Measurements from ENCODE around the gene TRPM1.

TRPM1 gene

GRCh38 chr15:31106495-31107300 is 5.2 kb upstream of the TRPM1 start:
- H3K36me3 Mint-ChIP-seq (ENCODE audit: insufficient read depth), result no peaks in the 10 kb centered on the region
- no peak for DNase-seq (ENCODE audit: low spot score in 2 of 2)
- ATAC-seq (replicated peaks; ENCODE audit: extremely low read depth, poor library complexity, severe bottlenecking), result no peak
- H3K4me1 Mint-ChIP-seq, result no peaks in the 10 kb centered on the region
- no peak overlapping the region for H3K4me3 Mint-ChIP-seq
- peaks cover 9% of the 10 kb centered on the region for H3K27me3 Mint-ChIP-seq
- H3K9me3 Mint-ChIP-seq, result no peaks in the 10 kb centered on the region
- H3K27ac Mint-ChIP-seq (ENCODE audit: low read depth), result no peak overlapping the region

- Mint-ChIP-seq H3K36me3 (ENCODE audit: insufficient read depth) (no peaks in the 10 kb centered on the region), H3K27me3 (peaks cover 7% of the 10 kb centered on the region), H3K4me1 (no peaks in the 10 kb centered on the region), H3K9me3 (no peaks in the 10 kb centered on the region), H3K27ac (ENCODE audit: low read depth) (no peak overlapping the region), H3K4me3 (no peak overlapping the region)
- no peak for ATAC-seq (replicated peaks; ENCODE audit: extremely low read depth, poor library complexity, severe bottlenecking)
- DNase-seq (ENCODE audit: low spot score in 2 of 2), result no peak
Measured at GRCh38 chr15:31104003-31104402, 2.5 kb upstream of the TRPM1 start.

- H3K4me1 Mint-ChIP-seq, result no peaks in the 10 kb centered on the region
- ATAC-seq (replicated peaks; ENCODE audit: extremely low read depth, poor library complexity, severe bottlenecking) (no peak), DNase-seq (ENCODE audit: low spot score in 2 of 2) (no peak)
- H3K4me3 Mint-ChIP-seq, result no peak overlapping the region
- H3K27me3 Mint-ChIP-seq, result peaks cover 10% of the 10 kb centered on the region
- H3K27ac Mint-ChIP-seq (ENCODE audit: low read depth), result no peak overlapping the region
- H3K36me3 Mint-ChIP-seq (ENCODE audit: insufficient read depth), result no peaks in the 10 kb centered on the region
- no peaks in the 10 kb centered on the region for H3K9me3 Mint-ChIP-seq
Measured at GRCh38 chr15:31102374-31103342, 1.1 kb upstream of the TRPM1 start.

- no peaks in the 10 kb centered on the region for H3K36me3 Mint-ChIP-seq (ENCODE audit: insufficient read depth)
- DNase-seq (ENCODE audit: low spot score in 2 of 2) (no peak), ATAC-seq (replicated peaks; ENCODE audit: extremely low read depth, poor library complexity, severe bottlenecking) (no peak)
- H3K9me3 Mint-ChIP-seq, result no peaks in the 10 kb centered on the region
- H3K4me3 Mint-ChIP-seq, result no peak overlapping the region
- no peaks in the 10 kb centered on the region for H3K4me1 Mint-ChIP-seq
- H3K27ac Mint-ChIP-seq (ENCODE audit: low read depth), result no peak overlapping the region
- H3K27me3 Mint-ChIP-seq, result peaks cover 10% of the 10 kb centered on the region
Measured at GRCh38 chr15:31102039-31102321, 455 bp upstream of the TRPM1 start.

- Mint-ChIP-seq H3K36me3 (ENCODE audit: insufficient read depth) (no peaks in the 10 kb centered on the region), H3K4me1 (no peaks in the 10 kb centered on the region), H3K4me3 (no peak overlapping the region), H3K27me3 (peaks cover 10% of the 10 kb centered on the region), H3K9me3 (no peaks in the 10 kb centered on the region), H3K27ac (ENCODE audit: low read depth) (no peak overlapping the region)
- ATAC-seq (replicated peaks; ENCODE audit: extremely low read depth, poor library complexity, severe bottlenecking), result no peak
- no peak for DNase-seq (ENCODE audit: low spot score in 2 of 2)
Measured at GRCh38 chr15:31100738-31101137, 787 bp downstream of the TRPM1 start.

- DNase-seq (ENCODE audit: low spot score in 2 of 2) (no peak), ATAC-seq (replicated peaks; ENCODE audit: extremely low read depth, poor library complexity, severe bottlenecking) (no peak)
- Mint-ChIP-seq H3K36me3 (ENCODE audit: insufficient read depth) (no peaks in the 10 kb centered on the region), H3K9me3 (no peaks in the 10 kb centered on the region), H3K4me3 (no peak overlapping the region), H3K27me3 (peaks cover 16% of the 10 kb centered on the region), H3K4me1 (no peaks in the 10 kb centered on the region), H3K27ac (ENCODE audit: low read depth) (no peak overlapping the region)
Measured at GRCh38 chr15:31098953-31099740, 2.4 kb downstream of the TRPM1 start.

- Mint-ChIP-seq H3K4me1 (no peaks in the 10 kb centered on the region), H3K9me3 (no peaks in the 10 kb centered on the region), H3K27me3 (peaks cover 16% of the 10 kb centered on the region), H3K27ac (ENCODE audit: low read depth) (no peak overlapping the region), H3K4me3 (no peak overlapping the region), H3K36me3 (ENCODE audit: insufficient read depth) (no peaks in the 10 kb centered on the region)
- DNase-seq (ENCODE audit: low spot score in 2 of 2), result no peak
- ATAC-seq (replicated peaks; ENCODE audit: extremely low read depth, poor library complexity, severe bottlenecking), result no peak
Measured at GRCh38 chr15:31098491-31098917, 3.0 kb downstream of the TRPM1 start.

- DNase-seq (ENCODE audit: low spot score in 2 of 2) (no peak), ATAC-seq (replicated peaks; ENCODE audit: extremely low read depth, poor library complexity, severe bottlenecking) (no peak)
- no peaks in the 10 kb centered on the region for H3K4me1 Mint-ChIP-seq
- H3K4me3 Mint-ChIP-seq, result no peak overlapping the region
- H3K36me3 Mint-ChIP-seq (ENCODE audit: insufficient read depth), result no peaks in the 10 kb centered on the region
- H3K9me3 Mint-ChIP-seq, result no peaks in the 10 kb centered on the region
- H3K27me3 Mint-ChIP-seq, result peaks cover 29% of the 10 kb centered on the region
- H3K27ac Mint-ChIP-seq (ENCODE audit: low read depth), result no peak overlapping the region
Measured at GRCh38 chr15:31096563-31096962, 5.0 kb downstream of the TRPM1 start.

- H3K27me3 Mint-ChIP-seq, result peaks cover 27% of the 10 kb centered on the region
- no peaks in the 10 kb centered on the region for H3K4me1 Mint-ChIP-seq
- no peaks in the 10 kb centered on the region for H3K36me3 Mint-ChIP-seq (ENCODE audit: insufficient read depth)
- H3K27ac Mint-ChIP-seq (ENCODE audit: low read depth), result no peak overlapping the region
- no peaks in the 10 kb centered on the region for H3K9me3 Mint-ChIP-seq
- DNase-seq (ENCODE audit: low spot score in 2 of 2) (no peak), ATAC-seq (replicated peaks; ENCODE audit: extremely low read depth, poor library complexity, severe bottlenecking) (no peak)
- no peak overlapping the region for H3K4me3 Mint-ChIP-seq
Measured at GRCh38 chr15:31091481-31091880, 10.0 kb downstream of the TRPM1 start.

GRCh38 chr15:31090766-31091165 is 10.8 kb downstream of the TRPM1 start:
- Mint-ChIP-seq H3K27me3 (peaks cover 29% of the 10 kb centered on the region), H3K9me3 (no peaks in the 10 kb centered on the region)

GRCh38 chr15:31089368-31090047 is 12.0 kb downstream of the TRPM1 start:
- ATAC-seq (replicated peaks; ENCODE audit: extremely low read depth, poor library complexity, severe bottlenecking), result no peak
- no peaks in the 10 kb centered on the region for H3K9me3 Mint-ChIP-seq
- H3K27me3 Mint-ChIP-seq, result peaks cover 32% of the 10 kb centered on the region
- no peak for DNase-seq (ENCODE audit: low spot score in 2 of 2)
- no peak overlapping the region for H3K4me3 Mint-ChIP-seq
- H3K27ac Mint-ChIP-seq (ENCODE audit: low read depth), result no peak overlapping the region
- H3K36me3 Mint-ChIP-seq (ENCODE audit: insufficient read depth), result no peaks in the 10 kb centered on the region
- no peaks in the 10 kb centered on the region for H3K4me1 Mint-ChIP-seq

More at GRCh38 chr15:31090766-31091165, 10.8 kb downstream of the TRPM1 start:
- ATAC-seq (replicated peaks; ENCODE audit: extremely low read depth, poor library complexity, severe bottlenecking) (no peak), DNase-seq (ENCODE audit: low spot score in 2 of 2) (no peak)
- H3K4me3 Mint-ChIP-seq, result no peak overlapping the region
- H3K27ac Mint-ChIP-seq (ENCODE audit: low read depth), result no peak overlapping the region
- H3K4me1 Mint-ChIP-seq, result no peaks in the 10 kb centered on the region
- H3K36me3 Mint-ChIP-seq (ENCODE audit: insufficient read depth), result no peaks in the 10 kb centered on the region

All from central memory CD8-positive, alpha-beta T cell (primary cell).